ENCODE results near the gene SPATS2. TPM values are rescaled to one million over a fixed set of nuclear protein-coding genes. Genes with fewer than 3 reads are reported as not detected.
A peak's percentile ranks its signal among the peaks of the same experiment; 100 is the strongest.

Gene SPATS2
- polyA plus RNA-seq, 2 donors = 4.8 to 5.3 TPM

- Histone ChIP-seq H3K36me3 (ENCODE audit: control insufficient read depth in 2 of 2, insufficient read depth in 2 of 2, low read length in 1 of 2) (peaks cover 28 to 57% of the 10 kb centered on the region in 2 donors), H3K4me1 (ENCODE audit: control insufficient read depth in 2 of 2, insufficient read depth in 2 of 2, low read length in 1 of 2) (peaks cover 0 to 8% of the 10 kb centered on the region in 2 donors)
- WGBS, 2 donors = 82 to 83% methylated on average over 6 of the region's 6 CpGs
These were observed 195.0 kb downstream of the SPATS2 start for GRCh38 chr12:49562233-49562632.

GRCh38 chr12:49562831-49563230 is 195.6 kb downstream of the SPATS2 start:
- Histone ChIP-seq H3K27me3 (ENCODE audit: control insufficient read depth in 1 of 2, insufficient read depth in 2 of 2, low read length in 2 of 2) (no peaks in the 10 kb centered on the region), H3K27ac (ENCODE audit: low read depth in 2 of 2, low read length in 1 of 2) (no peak overlapping the region), H3K4me3 (ENCODE audit: low read depth in 1 of 2, low read length in 2 of 2) (no peak overlapping the region), H3K36me3 (ENCODE audit: control insufficient read depth in 2 of 2, insufficient read depth in 2 of 2, low read length in 1 of 2) (peaks cover 25 to 51% of the 10 kb centered on the region in 2 donors), H3K4me1 (ENCODE audit: control insufficient read depth in 2 of 2, insufficient read depth in 2 of 2, low read length in 1 of 2) (peaks cover 0 to 8% of the 10 kb centered on the region in 2 donors), H3K9me3 (ENCODE audit: control insufficient read depth in 2 of 2, insufficient read depth in 1 of 2, low read depth in 1 of 2, low read length in 1 of 2) (no peaks in the 10 kb centered on the region)
- 83 to 91% methylated on average over 6 of the region's 6 CpGs for WGBS, 2 donors

More at GRCh38 chr12:49562233-49562632, 195.0 kb downstream of the SPATS2 start:
- no peaks in the 10 kb centered on the region for H3K27me3 ChIP-seq (ENCODE audit: control insufficient read depth in 1 of 2, insufficient read depth in 2 of 2, low read length in 2 of 2)
- H3K27ac ChIP-seq (ENCODE audit: low read depth in 2 of 2, low read length in 1 of 2) = no peak overlapping the region
- H3K9me3 ChIP-seq (ENCODE audit: control insufficient read depth in 2 of 2, insufficient read depth in 1 of 2, low read depth in 1 of 2, low read length in 1 of 2) = no peaks in the 10 kb centered on the region
- H3K4me3 ChIP-seq (ENCODE audit: low read depth in 1 of 2, low read length in 2 of 2) = no peak overlapping the region

- WGBS, 2 donors = 89 to 94% methylated on average over 14 of the region's 14 CpGs
- Histone ChIP-seq H3K36me3 (ENCODE audit: control insufficient read depth in 2 of 2, insufficient read depth in 2 of 2, low read length in 1 of 2) (peaks cover 23 to 40% of the 10 kb centered on the region in 2 donors), H3K9me3 (ENCODE audit: control insufficient read depth in 2 of 2, insufficient read depth in 1 of 2, low read depth in 1 of 2, low read length in 1 of 2) (no peaks in the 10 kb centered on the region), H3K27ac (ENCODE audit: low read depth in 2 of 2, low read length in 1 of 2) (no peak overlapping the region), H3K27me3 (ENCODE audit: control insufficient read depth in 1 of 2, insufficient read depth in 2 of 2, low read length in 2 of 2) (no peaks in the 10 kb centered on the region), H3K4me3 (ENCODE audit: low read depth in 1 of 2, low read length in 2 of 2) (no peak overlapping the region), H3K4me1 (ENCODE audit: control insufficient read depth in 2 of 2, insufficient read depth in 2 of 2, low read length in 1 of 2) (peaks cover 0 to 8% of the 10 kb centered on the region in 2 donors)
These were observed 196.9 kb downstream of the SPATS2 start for GRCh38 chr12:49563951-49564685.

GRCh38 chr12:49564686-49565405 is 197.6 kb downstream of the SPATS2 start:
- Histone ChIP-seq H3K4me3 (ENCODE audit: low read depth in 1 of 2, low read length in 2 of 2) (no peak overlapping the region), H3K36me3 (ENCODE audit: control insufficient read depth in 2 of 2, insufficient read depth in 2 of 2, low read length in 1 of 2) (peaks cover 18 to 32% of the 10 kb centered on the region in 2 donors), H3K27me3 (ENCODE audit: control insufficient read depth in 1 of 2, insufficient read depth in 2 of 2, low read length in 2 of 2) (no peaks in the 10 kb centered on the region), H3K4me1 (ENCODE audit: control insufficient read depth in 2 of 2, insufficient read depth in 2 of 2, low read length in 1 of 2) (peaks cover 0 to 8% of the 10 kb centered on the region in 2 donors), H3K27ac (ENCODE audit: low read depth in 2 of 2, low read length in 1 of 2) (no peak overlapping the region), H3K9me3 (ENCODE audit: control insufficient read depth in 2 of 2, insufficient read depth in 1 of 2, low read depth in 1 of 2, low read length in 1 of 2) (no peaks in the 10 kb centered on the region)
- 77 to 79% methylated on average over 8 of the region's 8 CpGs for WGBS, 2 donors

GRCh38 chr12:49565406-49566265 is 198.4 kb downstream of the SPATS2 start:
- no peak overlapping the region for H3K4me3 ChIP-seq (ENCODE audit: low read depth in 1 of 2, low read length in 2 of 2)
- peaks cover 15 to 27% of the 10 kb centered on the region in 2 donors for H3K36me3 ChIP-seq (ENCODE audit: control insufficient read depth in 2 of 2, insufficient read depth in 2 of 2, low read length in 1 of 2)
- H3K9me3 ChIP-seq (ENCODE audit: control insufficient read depth in 2 of 2, insufficient read depth in 1 of 2, low read depth in 1 of 2, low read length in 1 of 2) = no peaks in the 10 kb centered on the region
- 94 to 95% methylated on average over 12 of the region's 12 CpGs for WGBS, 2 donors
- peaks cover under 1 to 8% of the 10 kb centered on the region in 2 donors for H3K4me1 ChIP-seq (ENCODE audit: control insufficient read depth in 2 of 2, insufficient read depth in 2 of 2, low read length in 1 of 2)
- no peaks in the 10 kb centered on the region for H3K27me3 ChIP-seq (ENCODE audit: control insufficient read depth in 1 of 2, insufficient read depth in 2 of 2, low read length in 2 of 2)
- no peak overlapping the region for H3K27ac ChIP-seq (ENCODE audit: low read depth in 2 of 2, low read length in 1 of 2)

GRCh38 chr12:49566361-49566760 is 199.1 kb downstream of the SPATS2 start:
- Histone ChIP-seq H3K36me3 (ENCODE audit: control insufficient read depth in 2 of 2, insufficient read depth in 2 of 2, low read length in 1 of 2) (peaks cover 15 to 23% of the 10 kb centered on the region in 2 donors), H3K4me1 (ENCODE audit: control insufficient read depth in 2 of 2, insufficient read depth in 2 of 2, low read length in 1 of 2) (peaks cover 2 to 8% of the 10 kb centered on the region in 2 donors)
- WGBS, 2 donors = 94% methylated on average over 13 of the region's 13 CpGs

GRCh38 chr12:49567302-49567610 is 200.0 kb downstream of the SPATS2 start:
- H3K36me3 ChIP-seq (ENCODE audit: control insufficient read depth in 2 of 2, insufficient read depth in 2 of 2, low read length in 1 of 2) = peaks cover 15 to 20% of the 10 kb centered on the region in 2 donors
- H3K4me3 ChIP-seq (ENCODE audit: low read depth in 1 of 2, low read length in 2 of 2) = peak overlapping the region; percentile 80 to 93
- WGBS, 2 donors = 2% methylated on average over 11 of the region's 11 CpGs
- peak overlapping the region; percentile 91 to 95 for H3K27ac ChIP-seq (ENCODE audit: low read depth in 2 of 2, low read length in 1 of 2)
- H3K4me1 ChIP-seq (ENCODE audit: control insufficient read depth in 2 of 2, insufficient read depth in 2 of 2, low read length in 1 of 2) = peaks cover 2 to 8% of the 10 kb centered on the region in 2 donors
- H3K9me3 ChIP-seq (ENCODE audit: control insufficient read depth in 2 of 2, insufficient read depth in 1 of 2, low read depth in 1 of 2, low read length in 1 of 2) = no peaks in the 10 kb centered on the region
- H3K27me3 ChIP-seq (ENCODE audit: control insufficient read depth in 1 of 2, insufficient read depth in 2 of 2, low read length in 2 of 2) = no peaks in the 10 kb centered on the region

More at GRCh38 chr12:49566361-49566760, 199.1 kb downstream of the SPATS2 start:
- H3K4me3 ChIP-seq (ENCODE audit: low read depth in 1 of 2, low read length in 2 of 2) = no peak overlapping the region
- no peak overlapping the region for H3K27ac ChIP-seq (ENCODE audit: low read depth in 2 of 2, low read length in 1 of 2)
- no peaks in the 10 kb centered on the region for H3K9me3 ChIP-seq (ENCODE audit: control insufficient read depth in 2 of 2, insufficient read depth in 1 of 2, low read depth in 1 of 2, low read length in 1 of 2)
- no peaks in the 10 kb centered on the region for H3K27me3 ChIP-seq (ENCODE audit: control insufficient read depth in 1 of 2, insufficient read depth in 2 of 2, low read length in 2 of 2)

- Histone ChIP-seq H3K27ac (ENCODE audit: low read depth in 2 of 2, low read length in 1 of 2) (peak within 1 kb of the TSS; percentile 91 to 95), H3K36me3 (ENCODE audit: control insufficient read depth in 2 of 2, insufficient read depth in 2 of 2, low read length in 1 of 2) (peaks cover 14 to 17% of the 10 kb centered on the region in 2 donors), H3K27me3 (ENCODE audit: control insufficient read depth in 1 of 2, insufficient read depth in 2 of 2, low read length in 2 of 2) (no peaks in the 10 kb centered on the region), H3K4me1 (ENCODE audit: control insufficient read depth in 2 of 2, insufficient read depth in 2 of 2, low read length in 1 of 2) (peaks cover 2 to 8% of the 10 kb centered on the region in 2 donors), H3K4me3 (ENCODE audit: low read depth in 1 of 2, low read length in 2 of 2) (peak within 1 kb of the TSS; percentile 80 to 93), H3K9me3 (ENCODE audit: control insufficient read depth in 2 of 2, insufficient read depth in 1 of 2, low read depth in 1 of 2, low read length in 1 of 2) (no peaks in the 10 kb centered on the region)
- 0% methylated on average over 54 of the region's 54 CpGs for WGBS, 2 donors
These were observed 200.6 kb downstream of the SPATS2 start, which contains the start of gene MCRS1 for GRCh38 chr12:49567611-49568441. MCRS1 (minus strand) TSS chr12:49568142; CDS start chr12:49566731, 1,411 bp downstream.
